Right lobe of liver (tissue), 6 donors: Measurements from ENCODE around the gene CWF19L2. TPM values are rescaled to one million over a fixed set of nuclear protein-coding genes. Genes with fewer than 3 reads are reported as not detected.

Experiments used
- ATAC-seq, 4 donors: fragments of 200-7000 bp; cut with Tn5 transposase; one replicate each; pipeline ENCODE4 v1.9.1; 2020; ENCODE audit warnings: mild to moderate bottlenecking in 4 of 4, moderate library complexity in 4 of 4
- DNase-seq, 3 donors: peaks; one replicate each; pipeline ENCODE4 v3.0.0-alpha.2; 2020
- H3K27ac ChIP-seq, 3 donors: fragments of 200-600 bp; one replicate each; pipeline ENCODE4 v1.8.0; 2022
- H3K27me3 ChIP-seq, 2 donors: fragments of 200-600 bp; one replicate each; pipeline ENCODE4 v1.8.0; 2022
- H3K36me3 ChIP-seq, 4 donors: fragments of 200-600 bp; sonication (generic) in 1 of 4; one replicate each; pipeline versions ENCODE4 v1.5.1 to v1.8.0; 2017 to 2022; ENCODE audit warnings: control low read depth in 1 of 4
- H3K4me1 ChIP-seq, 4 donors: fragments of 200-600 bp; sonication (generic) in 1 of 4; one replicate each; pipeline versions ENCODE4 v1.5.1 to v1.8.0; 2017 to 2022; ENCODE audit warnings: control low read depth in 1 of 4
- H3K4me3 ChIP-seq, 3 donors: fragments of 200-600 bp; one replicate each; pipeline ENCODE4 v1.8.0; 2022
- H3K9me3 ChIP-seq, 4 donors: fragments of 200-600 bp; sonication (generic) in 1 of 4; one replicate each; pipeline versions ENCODE4 v1.5.1 to v1.8.0; 2017 to 2022; ENCODE audit warnings: control low read depth in 1 of 4
- POLR2A ChIP-seq: fragments of 450-650 bp; IDR thresholded peaks from one replicate; pipeline ENCODE4 v1.6.1; 2017; ENCODE audit warnings: antibody characterized with exemption, mild to moderate bottlenecking
- WGBS: methylation state at CpG from one replicate; pipeline ENCODE4 v1.1.6; 2018; ENCODE audit warnings: low coverage, low lambda C conversion rate; ENCODE audit not compliant: insufficient coverage; ENCODE audit errors: missing lambda C conversion rate; 5-methylcytosine and 5-hydroxymethylcytosine counted together
- intact Hi-C, 2 donors: fragments of 100-400 bp; cut with DNase I; formaldehyde crosslinking; loops; one replicate each; pipeline versions ENCODE4 v1.11.2 to v1.14.1; 2022
- total RNA-seq, 6 experiments: library from RNA; depleted of rRNA in 2 of 6; stranded (reverse); fragments of >200 nt in 2 of 6; fragmentation: NEBNext Ultra II Directional in 3 of 6; extraction: Animal tissue kit (Norgen Biotek cat#: 25700) in 3 of 6; gene quantifications; one replicate each; pipeline versions ENCODE4 v1.1.0 to v1.2.4, GENCODE V29; 2016 to 2023
- TF ChIP-seq, protein P1 (sequence below), 4 donors: fragments of 200-600 bp in 3 of 4; fragments of 450-650 bp in 1 of 4; IDR thresholded peaks; one replicate each; pipeline versions ENCODE4 v1.5.1 to v1.8.0; 2016 to 2022; ENCODE audit warnings: antibody characterized with exemption in 4 of 4, mild to moderate bottlenecking in 2 of 4
- donor health status: DM: no; HTN: yes; CAD: no.
- donor health status: DM: no; HTN: no; CAD: no.
- donor health status: DM: no; HTN: no; CAD: no.
- donor health status: DM: no; HTN: yes; CAD: no.
- donor health status: DM: no; HTN: yes; CAD: no.

The CWF19L2 gene
- total RNA-seq, 6 experiments from 2014 or later, result 4.5 to 6.1 (median 5.3) TPM

DNA sequence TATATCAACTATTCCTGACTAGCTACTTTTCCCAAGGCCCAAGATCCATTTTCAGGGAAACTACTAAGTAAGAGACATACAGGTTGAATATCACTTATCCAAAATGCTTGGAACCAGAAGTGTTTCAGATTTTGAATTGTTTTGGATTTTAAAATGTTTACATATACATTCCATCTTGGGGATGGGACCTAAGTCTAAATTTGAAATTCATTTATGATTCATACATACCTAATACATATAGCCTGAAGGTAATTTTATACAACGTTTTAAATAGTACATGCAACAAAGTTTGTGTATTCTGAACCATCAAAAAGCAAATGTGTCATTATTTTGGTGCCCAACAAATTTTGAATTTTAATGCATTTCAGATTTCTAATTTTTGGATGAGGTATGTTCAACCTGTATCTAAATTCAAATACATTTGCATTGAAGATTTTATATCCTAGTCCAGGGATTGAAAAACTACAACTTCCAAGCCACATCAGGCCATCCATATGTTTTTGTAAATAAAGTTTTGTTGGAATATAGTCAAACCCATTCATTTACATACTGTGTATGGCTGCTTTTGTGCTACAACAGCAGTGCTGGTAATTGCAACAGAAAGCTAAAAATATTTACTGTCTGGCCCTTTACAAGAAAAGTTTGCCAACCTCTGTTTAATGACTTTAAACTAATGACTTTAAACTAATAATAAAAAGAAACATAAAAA is 73.3 kb downstream of the CWF19L2 start:
- Histone ChIP-seq H3K36me3 (peaks cover 0 to under 1% (median 0%) of the 10 kb centered on the region in 4 donors), H3K27me3 (no peaks in the 10 kb centered on the region), H3K9me3 (no peaks in the 10 kb centered on the region), H3K4me3 (no peak overlapping the region), H3K4me1 (no peaks in the 10 kb centered on the region), H3K27ac (no peak overlapping the region)
- TF ChIP-seq, protein P1, sequence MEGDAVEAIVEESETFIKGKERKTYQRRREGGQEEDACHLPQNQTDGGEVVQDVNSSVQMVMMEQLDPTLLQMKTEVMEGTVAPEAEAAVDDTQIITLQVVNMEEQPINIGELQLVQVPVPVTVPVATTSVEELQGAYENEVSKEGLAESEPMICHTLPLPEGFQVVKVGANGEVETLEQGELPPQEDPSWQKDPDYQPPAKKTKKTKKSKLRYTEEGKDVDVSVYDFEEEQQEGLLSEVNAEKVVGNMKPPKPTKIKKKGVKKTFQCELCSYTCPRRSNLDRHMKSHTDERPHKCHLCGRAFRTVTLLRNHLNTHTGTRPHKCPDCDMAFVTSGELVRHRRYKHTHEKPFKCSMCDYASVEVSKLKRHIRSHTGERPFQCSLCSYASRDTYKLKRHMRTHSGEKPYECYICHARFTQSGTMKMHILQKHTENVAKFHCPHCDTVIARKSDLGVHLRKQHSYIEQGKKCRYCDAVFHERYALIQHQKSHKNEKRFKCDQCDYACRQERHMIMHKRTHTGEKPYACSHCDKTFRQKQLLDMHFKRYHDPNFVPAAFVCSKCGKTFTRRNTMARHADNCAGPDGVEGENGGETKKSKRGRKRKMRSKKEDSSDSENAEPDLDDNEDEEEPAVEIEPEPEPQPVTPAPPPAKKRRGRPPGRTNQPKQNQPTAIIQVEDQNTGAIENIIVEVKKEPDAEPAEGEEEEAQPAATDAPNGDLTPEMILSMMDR (IDR thresholded peaks at IDR 0.05), result no peak
- TF ChIP-seq POLR2A, result no peak
- ATAC-seq (no peak), DNase-seq (no peak)
- 73% methylated on average over 1 of the region's 1 CpG for WGBS
- intact Hi-C loops, result no loop called here

GRCh38 chr11:107372439-107372838 is 85.2 kb downstream of the CWF19L2 start:
- WGBS, result 93% methylated on average over 3 of the region's 7 CpGs
- no peak for ATAC-seq
- no peaks in the 10 kb centered on the region for H3K36me3 ChIP-seq
- no peak overlapping the region for H3K27ac ChIP-seq
- H3K4me1 ChIP-seq, result no peaks in the 10 kb centered on the region
- intact Hi-C loops, result no loop called here
- no peak overlapping the region for H3K4me3 ChIP-seq
- no peaks in the 10 kb centered on the region for H3K9me3 ChIP-seq
- DNase-seq, result no peak
- TF ChIP-seq, protein P1 (IDR thresholded peaks at IDR 0.05), result no peak
- TF ChIP-seq POLR2A, result no peak
- H3K27me3 ChIP-seq, result no peaks in the 10 kb centered on the region

- no peak for ATAC-seq
These were observed 87.2 kb downstream of the CWF19L2 start for GRCh38 chr11:107370390-107370789.

DNA sequence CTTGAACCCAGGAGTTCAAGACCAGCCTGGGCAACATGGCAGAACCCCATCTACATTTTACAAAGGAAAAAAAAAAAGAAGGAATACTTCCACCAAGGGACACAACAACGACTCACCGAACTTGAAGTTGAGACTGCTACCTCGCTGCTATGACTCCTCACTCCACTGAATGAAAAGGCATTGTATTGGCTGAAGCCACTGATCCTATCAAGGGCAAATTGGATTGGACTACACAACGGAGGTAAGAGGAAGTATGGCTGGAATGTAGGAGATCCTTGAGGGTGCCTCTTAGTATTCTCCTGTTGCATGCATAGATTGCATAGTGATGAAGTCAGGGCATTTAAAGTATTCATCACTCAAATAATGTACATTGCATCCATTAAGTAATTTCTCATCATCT is 97.9 kb downstream of the CWF19L2 start:
- no peak for TF ChIP-seq POLR2A
- TF ChIP-seq, protein P1 (IDR thresholded peaks at IDR 0.05), result no peak
- ATAC-seq (no peak), DNase-seq (no peak)
- Histone ChIP-seq H3K4me3 (no peak overlapping the region), H3K4me1 (no peaks in the 10 kb centered on the region), H3K9me3 (no peaks in the 10 kb centered on the region), H3K27me3 (no peaks in the 10 kb centered on the region), H3K27ac (no peak overlapping the region), H3K36me3 (no peaks in the 10 kb centered on the region)
- intact Hi-C loops, result no loop called here
- 100% methylated on average over 4 of the region's 4 CpGs for WGBS

More at GRCh38 chr11:107370390-107370789, 87.2 kb downstream of the CWF19L2 start:
- H3K27ac ChIP-seq, result no peak overlapping the region
- no peak for TF ChIP-seq POLR2A
- TF ChIP-seq, protein P1 (IDR thresholded peaks at IDR 0.05), result no peak
- no peaks in the 10 kb centered on the region for H3K27me3 ChIP-seq
- no peaks in the 10 kb centered on the region for H3K9me3 ChIP-seq
- intact Hi-C loops, result no loop called here
- H3K4me3 ChIP-seq, result no peak overlapping the region
- H3K4me1 ChIP-seq, result no peaks in the 10 kb centered on the region
- WGBS, result 64% methylated on average over 1 of the region's 1 CpG
- no peak for DNase-seq
- no peaks in the 10 kb centered on the region for H3K36me3 ChIP-seq
